ENCODE results near the gene NIPBL.

- no peak for TF ChIP-seq TBX3 (IDR thresholded peaks at IDR 0.05; ENCODE audit: borderline replicate concordance)
- TF ChIP-seq EZH2 (conservative IDR thresholded peaks at IDR 0.05; ENCODE audit: low read depth, low read length) = no peak
- no peak for TF ChIP-seq ZBTB2 (CRISPR knock-in tag; IDR thresholded peaks at IDR 0.05; ENCODE audit: low read depth)
- TF ChIP-seq FOXA1 (IDR thresholded peaks at IDR 0.05) = no peak
- TF ChIP-seq FOXA1 (CRISPR knock-in tag; IDR thresholded peaks at IDR 0.05) = no peak
- no peak for TF ChIP-seq SALL1 (CRISPR knock-in tag; IDR thresholded peaks at IDR 0.05)
- no peak for TF ChIP-seq HDAC1 (CRISPR knock-in tag; IDR thresholded peaks at IDR 0.05)
- no peak for TF ChIP-seq CREB1 (IDR thresholded peaks at IDR 0.05)
- TF ChIP-seq CREB1 (CRISPR knock-in tag; IDR thresholded peaks at IDR 0.05) = no peak
- no peak for TF ChIP-seq GABPA (IDR thresholded peaks at IDR 0.05; ENCODE audit: low read depth, low read length)
- no peak for TF ChIP-seq GABPA (CRISPR knock-in tag; IDR thresholded peaks at IDR 0.05; ENCODE audit: low read depth)
- no peak for TF ChIP-seq NFIC (IDR thresholded peaks at IDR 0.05; ENCODE audit: low read length)
- TF ChIP-seq YY1 (IDR thresholded peaks at IDR 0.05; ENCODE audit: insufficient read depth, insufficient replicate concordance, low read depth, low read length) = no peak
- TF ChIP-seq, protein P1, sequence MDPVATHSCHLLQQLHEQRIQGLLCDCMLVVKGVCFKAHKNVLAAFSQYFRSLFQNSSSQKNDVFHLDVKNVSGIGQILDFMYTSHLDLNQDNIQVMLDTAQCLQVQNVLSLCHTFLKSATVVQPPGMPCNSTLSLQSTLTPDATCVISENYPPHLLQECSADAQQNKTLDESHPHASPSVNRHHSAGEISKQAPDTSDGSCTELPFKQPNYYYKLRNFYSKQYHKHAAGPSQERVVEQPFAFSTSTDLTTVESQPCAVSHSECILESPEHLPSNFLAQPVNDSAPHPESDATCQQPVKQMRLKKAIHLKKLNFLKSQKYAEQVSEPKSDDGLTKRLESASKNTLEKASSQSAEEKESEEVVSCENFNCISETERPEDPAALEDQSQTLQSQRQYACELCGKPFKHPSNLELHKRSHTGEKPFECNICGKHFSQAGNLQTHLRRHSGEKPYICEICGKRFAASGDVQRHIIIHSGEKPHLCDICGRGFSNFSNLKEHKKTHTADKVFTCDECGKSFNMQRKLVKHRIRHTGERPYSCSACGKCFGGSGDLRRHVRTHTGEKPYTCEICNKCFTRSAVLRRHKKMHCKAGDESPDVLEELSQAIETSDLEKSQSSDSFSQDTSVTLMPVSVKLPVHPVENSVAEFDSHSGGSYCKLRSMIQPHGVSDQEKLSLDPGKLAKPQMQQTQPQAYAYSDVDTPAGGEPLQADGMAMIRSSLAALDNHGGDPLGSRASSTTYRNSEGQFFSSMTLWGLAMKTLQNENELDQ (CRISPR knock-in tag; IDR thresholded peaks at IDR 0.05; ENCODE audit: borderline replicate concordance) = no peak
These were observed 4.7 kb downstream of the NIPBL start for GRCh38 chr5:36881304-36881703.

All from HepG2 (cell line).